ENCODE results near the gene HPN. TPM values are rescaled to one million over a fixed set of nuclear protein-coding genes. Genes with fewer than 3 reads are reported as not detected.

HPN gene
- total RNA-seq, 1 experiment from 2014 or later = 10.6 TPM

DNA sequence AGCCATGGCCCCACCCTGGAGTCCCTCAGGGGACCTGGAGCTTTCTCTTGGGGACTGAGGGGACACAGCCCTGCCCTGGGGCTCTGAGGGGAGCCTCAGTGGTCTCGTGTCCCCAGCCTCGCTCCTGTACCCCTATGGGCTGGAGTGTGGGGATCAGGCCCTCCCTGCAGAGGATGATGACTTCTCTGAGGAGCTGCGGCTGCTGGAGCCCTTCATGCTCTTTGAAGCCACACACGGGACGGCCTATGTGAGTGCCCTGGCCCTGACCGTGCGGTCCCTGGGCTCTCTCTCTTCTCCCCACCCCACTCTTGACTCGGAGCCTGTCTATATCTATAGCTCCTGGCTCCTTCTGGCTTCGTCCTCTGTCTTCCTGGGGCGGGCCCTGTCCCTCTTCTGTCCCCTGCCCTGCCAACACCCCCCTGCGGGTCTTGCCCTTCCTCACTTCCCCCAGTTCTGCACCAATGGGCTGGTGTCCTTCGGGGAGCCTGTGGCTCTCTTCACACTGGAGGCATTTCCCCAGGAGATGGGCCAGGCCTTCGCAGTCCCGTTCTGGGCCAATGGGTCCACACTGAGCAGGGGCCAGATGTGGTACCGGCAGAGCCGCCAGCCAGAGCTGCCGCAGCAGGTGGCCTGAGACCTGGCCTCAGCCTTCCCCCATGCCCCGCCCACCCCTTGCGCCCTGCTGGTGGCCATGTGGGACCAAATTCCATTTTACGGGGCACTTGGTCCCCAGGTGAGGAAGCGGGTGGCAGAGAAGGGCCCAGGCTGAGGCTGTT, 33.1 kb downstream of the HPN start:
- no peaks in the 10 kb centered on the region for H3K79me2 ChIP-seq (ENCODE audit: insufficient read depth, low read length)
- H2BK12ac ChIP-seq (ENCODE audit: insufficient read length, low read depth, low read length) = no peak overlapping the region
- no peak overlapping the region for H4K5ac ChIP-seq (ENCODE audit: insufficient read length, low read depth, low read length)
- H3K9me3 ChIP-seq (ENCODE audit: control insufficient read depth, low read depth, low read length) = no peaks in the 10 kb centered on the region
- no peak overlapping the region for H3K4me2 ChIP-seq (ENCODE audit: insufficient read depth, insufficient read length, low read length)
- no peaks in the 10 kb centered on the region for H4K20me1 ChIP-seq (ENCODE audit: control insufficient read depth, insufficient read depth, insufficient read length)
- H3K23ac ChIP-seq (ENCODE audit: insufficient read length, low read depth, low read length) = no peak overlapping the region
- H3K27ac Mint-ChIP-seq = no peak overlapping the region
- no peak overlapping the region for H3K56ac ChIP-seq (ENCODE audit: insufficient read length, low read depth, low read length)
- H2BK5ac ChIP-seq (ENCODE audit: insufficient read length, low read length) = no peak overlapping the region
- TF ChIP-seq, protein P1, sequence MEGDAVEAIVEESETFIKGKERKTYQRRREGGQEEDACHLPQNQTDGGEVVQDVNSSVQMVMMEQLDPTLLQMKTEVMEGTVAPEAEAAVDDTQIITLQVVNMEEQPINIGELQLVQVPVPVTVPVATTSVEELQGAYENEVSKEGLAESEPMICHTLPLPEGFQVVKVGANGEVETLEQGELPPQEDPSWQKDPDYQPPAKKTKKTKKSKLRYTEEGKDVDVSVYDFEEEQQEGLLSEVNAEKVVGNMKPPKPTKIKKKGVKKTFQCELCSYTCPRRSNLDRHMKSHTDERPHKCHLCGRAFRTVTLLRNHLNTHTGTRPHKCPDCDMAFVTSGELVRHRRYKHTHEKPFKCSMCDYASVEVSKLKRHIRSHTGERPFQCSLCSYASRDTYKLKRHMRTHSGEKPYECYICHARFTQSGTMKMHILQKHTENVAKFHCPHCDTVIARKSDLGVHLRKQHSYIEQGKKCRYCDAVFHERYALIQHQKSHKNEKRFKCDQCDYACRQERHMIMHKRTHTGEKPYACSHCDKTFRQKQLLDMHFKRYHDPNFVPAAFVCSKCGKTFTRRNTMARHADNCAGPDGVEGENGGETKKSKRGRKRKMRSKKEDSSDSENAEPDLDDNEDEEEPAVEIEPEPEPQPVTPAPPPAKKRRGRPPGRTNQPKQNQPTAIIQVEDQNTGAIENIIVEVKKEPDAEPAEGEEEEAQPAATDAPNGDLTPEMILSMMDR (conservative IDR thresholded peaks at IDR 0.05) = no peak
- peaks cover under 1 to 7% of the 10 kb centered on the region in 2 experiments for H3K4me1 Mint-ChIP-seq
- no peaks in the 10 kb centered on the region; a peak in 1 of 7 replicates for H3K36me3 Mint-ChIP-seq (ENCODE audit: insufficient read depth in 1 of 3, low read depth in 3 of 3)
- H2BK15ac ChIP-seq (ENCODE audit: low read depth, low read length) = no peak overlapping the region
- H2AFZ ChIP-seq (ENCODE audit: low read length) = no peak overlapping the region
- H3K27me3 ChIP-seq (ENCODE audit: insufficient read depth, low read length) = no peaks in the 10 kb centered on the region
- no peak overlapping the region for H3K9ac ChIP-seq (ENCODE audit: extremely low read depth, insufficient read length, low read length)
- no peak overlapping the region for H2BK120ac ChIP-seq (ENCODE audit: low read depth, low read length, poor library complexity, severe bottlenecking)
- no peak overlapping the region for H3T11ph ChIP-seq (ENCODE audit: low read length)
- DNase-seq = no peak
- no peak overlapping the region for H4K91ac ChIP-seq (ENCODE audit: insufficient read length, low read depth, low read length)
- no peak overlapping the region; the same call in 1 of the 2 replicates for H3K14ac ChIP-seq (ENCODE audit: insufficient read depth, low read length)
- peaks cover 6% of the 10 kb centered on the region for H3K27me3 Mint-ChIP-seq (ENCODE audit: low read depth)
- no peak overlapping the region for H2BK20ac ChIP-seq (ENCODE audit: low read depth, low read length, poor library complexity, severe bottlenecking)
- no peak overlapping the region for H3K4ac ChIP-seq (ENCODE audit: low read depth, low read length)
- H3K18ac ChIP-seq (ENCODE audit: insufficient read length, low read depth, low read length) = no peak overlapping the region
- H2AK5ac ChIP-seq (ENCODE audit: insufficient read length, low read length) = no peak overlapping the region
- no CpG with 5 or more reads among the region's 21 CpGs for WGBS (ENCODE audit: extremely low coverage, insufficient read length, low lambda C conversion rate)
- H3K4me1 ChIP-seq (ENCODE audit: insufficient read depth, low read length) = peaks cover 1% of the 10 kb centered on the region; the same call in 1 of the 2 replicates
- H3K23me2 ChIP-seq (ENCODE audit: insufficient read length, low read depth, low read length, poor library complexity, severe bottlenecking) = no peaks in the 10 kb centered on the region
- H3K4me3 Mint-ChIP-seq = no peak overlapping the region
- peaks cover 3 to 4% of the 10 kb centered on the region in 2 experiments; a peak in 3 of 5 replicates for H3K9me3 Mint-ChIP-seq
- H3K27ac ChIP-seq (ENCODE audit: insufficient read length, low read depth, low read length) = no peak overlapping the region
- H3K79me1 ChIP-seq (ENCODE audit: insufficient read depth, low read depth, low read length, poor library complexity, severe bottlenecking) = no peaks in the 10 kb centered on the region
- no peak overlapping the region for H4K8ac ChIP-seq (replicated peaks; ENCODE audit: insufficient read length, low read depth, low read length)

Measured in H9 (cell line).